DMS153 (cell line): ENCODE measurements around the gene SORCS1.

Source experiments
- DNase-seq: peaks from one replicate; lab custom pipeline; 2025; lab: John Stamatoyannopoulos, UW

SORCS1 gene

DNA sequence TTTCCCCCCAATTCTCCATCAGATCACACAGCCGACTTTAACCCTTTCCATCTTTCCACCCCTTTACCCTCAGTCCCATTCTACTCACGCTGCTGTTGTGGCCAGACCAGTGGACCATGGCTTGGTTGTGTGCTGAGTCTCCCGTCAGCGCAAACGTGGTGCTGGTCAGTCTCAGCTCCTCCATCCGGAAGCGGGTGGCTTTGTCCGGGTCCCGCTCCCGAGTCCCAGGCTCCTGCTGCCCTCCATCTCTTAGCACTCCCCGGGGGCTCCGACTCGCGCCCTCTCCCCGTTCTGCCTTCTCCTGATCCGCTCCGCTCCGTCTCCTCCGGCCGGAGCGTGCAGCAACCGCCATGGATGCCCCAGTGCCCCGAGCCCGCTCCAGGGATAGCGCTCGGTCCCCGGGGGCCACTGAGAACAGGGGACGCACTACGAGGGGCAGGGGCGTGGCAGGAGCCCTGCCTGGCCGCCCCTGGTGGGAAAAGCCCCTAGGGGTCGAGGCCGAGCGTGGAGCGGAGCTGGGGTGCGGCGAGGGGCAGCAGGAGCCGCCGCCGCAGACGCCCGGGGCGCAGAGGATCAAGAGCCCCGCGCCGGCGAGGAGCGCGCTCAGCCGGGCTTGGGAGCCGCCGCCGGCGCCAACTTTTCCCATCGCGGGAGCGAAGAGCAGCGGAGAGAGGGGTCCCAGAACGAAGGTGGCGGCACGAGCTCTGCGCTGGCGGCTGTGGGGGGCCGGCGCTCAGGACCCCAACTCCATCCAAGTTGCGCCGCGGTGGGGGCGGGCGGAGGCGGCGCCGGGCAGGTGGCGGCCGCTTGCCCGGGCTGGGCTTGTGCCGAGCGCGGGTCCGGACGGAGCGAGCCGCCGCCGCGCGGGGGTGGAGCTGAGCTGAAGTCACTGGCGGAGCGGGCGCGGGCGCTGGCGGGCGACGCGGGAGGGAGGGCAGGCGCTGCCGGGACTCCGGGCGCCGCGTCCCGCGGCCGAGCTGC is at the start of gene SORCS1:
Gene SORCS1 (minus strand): TSS at position 826 of the 981 bp plus-strand sequence.
- DNase-seq = no peak

DNA sequence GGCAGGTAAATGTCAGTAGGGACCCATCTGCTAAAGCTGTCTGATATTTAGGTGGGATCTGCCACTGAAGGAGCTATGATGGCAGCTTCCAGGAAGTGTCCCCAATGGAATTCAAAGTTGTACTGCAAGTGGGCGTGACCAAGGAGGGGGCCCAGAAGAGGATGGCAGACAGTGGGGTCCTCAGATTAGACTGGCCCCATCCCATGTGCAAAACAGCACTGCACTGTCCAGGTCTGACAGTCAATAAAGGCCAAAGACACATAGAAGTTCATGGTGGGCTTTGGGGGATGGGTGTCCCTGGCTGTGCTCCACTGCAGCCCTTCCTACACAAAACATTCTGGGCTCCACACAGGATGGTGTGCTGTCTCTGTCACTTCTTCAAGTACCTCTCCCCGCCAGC is 49.8 kb upstream of the SORCS1 start:
- DNase-seq = no peak

GRCh38 chr10:107213861-107214260 is 49.4 kb upstream of the SORCS1 start:
- DNase-seq = no peak

DNA sequence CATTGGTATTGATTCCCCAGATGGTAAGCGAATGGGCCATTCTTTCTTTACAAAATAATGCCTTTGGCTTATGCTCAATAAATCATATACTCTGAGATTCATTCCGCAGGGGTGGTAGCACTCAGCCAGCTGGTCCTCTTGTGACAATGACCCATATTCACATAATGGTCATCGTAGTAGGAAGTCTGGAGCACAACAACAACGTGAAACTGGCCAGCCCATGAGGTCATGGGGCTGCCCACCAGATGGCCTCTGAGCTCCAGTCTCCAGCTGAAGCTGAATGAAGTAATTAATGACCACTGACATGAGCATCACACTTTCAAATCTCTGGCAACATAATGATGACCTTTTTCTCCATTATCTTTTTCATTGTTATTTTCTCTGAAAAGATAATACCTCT is 42.3 kb upstream of the SORCS1 start:
- DNase-seq = no peak

DNA sequence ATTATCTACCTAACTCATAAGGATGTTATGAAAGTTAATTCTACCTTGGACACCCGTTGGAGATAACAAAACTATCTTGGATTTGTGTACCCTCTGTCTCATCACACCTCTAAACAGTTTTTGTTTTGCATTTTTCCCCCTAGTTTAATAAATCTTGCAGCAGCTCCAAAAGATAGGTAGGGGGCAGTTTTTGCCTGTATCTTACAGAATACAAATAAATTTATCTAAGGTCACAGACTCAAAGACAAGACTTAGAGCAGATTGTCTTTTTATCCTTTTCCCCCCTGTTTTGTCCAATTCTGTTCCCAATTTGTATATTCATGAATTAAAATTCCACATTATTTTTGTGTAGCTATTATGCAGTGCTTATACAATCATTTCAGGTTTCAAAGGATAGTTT is 5.0 kb upstream of the SORCS1 start:
- DNase-seq = no peak

DNA sequence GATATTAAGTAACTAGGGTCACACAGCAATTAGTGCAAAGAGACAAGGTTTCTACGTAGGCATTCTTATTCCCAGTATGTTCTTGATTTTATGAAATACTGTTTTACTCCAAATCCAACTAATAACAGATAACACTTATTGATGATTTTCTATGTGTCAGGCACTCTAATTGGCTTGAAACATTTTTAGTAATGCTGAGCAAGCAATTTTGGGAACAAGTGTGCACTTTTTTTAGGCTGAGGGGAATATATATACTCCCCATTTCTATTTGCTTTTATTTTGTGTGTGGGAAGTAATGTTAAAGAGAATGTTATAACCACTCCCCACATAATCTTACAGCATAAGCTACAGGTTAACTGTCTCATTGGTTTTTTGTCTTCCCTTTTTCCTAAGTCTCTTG is 4.2 kb upstream of the SORCS1 start:
- DNase-seq = no peak

- DNase-seq = no peak
Measured at GRCh38 chr10:107166403-107166802, 1.9 kb upstream of the SORCS1 start.

DNA sequence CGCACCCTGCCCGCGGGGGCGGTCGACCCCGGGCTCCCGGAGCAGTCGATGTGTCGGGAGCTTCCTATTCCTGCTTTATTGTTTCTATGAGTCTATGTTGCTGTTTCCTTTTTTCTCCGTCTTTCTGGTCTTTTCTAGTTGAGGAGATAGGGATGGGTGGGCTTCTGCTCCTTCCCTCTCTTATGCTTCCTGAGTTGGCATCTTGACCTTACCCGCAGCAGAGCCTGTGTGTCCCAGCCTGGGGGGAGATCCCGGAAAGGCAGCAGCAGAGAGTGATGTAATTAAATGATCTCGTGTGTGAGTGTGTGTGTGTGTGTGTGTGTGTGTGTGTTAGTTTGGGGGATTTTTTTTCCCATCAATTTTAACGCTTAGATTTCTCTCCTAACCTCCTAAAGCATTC is 486 bp upstream of the SORCS1 start:
- DNase-seq = no peak

DNA sequence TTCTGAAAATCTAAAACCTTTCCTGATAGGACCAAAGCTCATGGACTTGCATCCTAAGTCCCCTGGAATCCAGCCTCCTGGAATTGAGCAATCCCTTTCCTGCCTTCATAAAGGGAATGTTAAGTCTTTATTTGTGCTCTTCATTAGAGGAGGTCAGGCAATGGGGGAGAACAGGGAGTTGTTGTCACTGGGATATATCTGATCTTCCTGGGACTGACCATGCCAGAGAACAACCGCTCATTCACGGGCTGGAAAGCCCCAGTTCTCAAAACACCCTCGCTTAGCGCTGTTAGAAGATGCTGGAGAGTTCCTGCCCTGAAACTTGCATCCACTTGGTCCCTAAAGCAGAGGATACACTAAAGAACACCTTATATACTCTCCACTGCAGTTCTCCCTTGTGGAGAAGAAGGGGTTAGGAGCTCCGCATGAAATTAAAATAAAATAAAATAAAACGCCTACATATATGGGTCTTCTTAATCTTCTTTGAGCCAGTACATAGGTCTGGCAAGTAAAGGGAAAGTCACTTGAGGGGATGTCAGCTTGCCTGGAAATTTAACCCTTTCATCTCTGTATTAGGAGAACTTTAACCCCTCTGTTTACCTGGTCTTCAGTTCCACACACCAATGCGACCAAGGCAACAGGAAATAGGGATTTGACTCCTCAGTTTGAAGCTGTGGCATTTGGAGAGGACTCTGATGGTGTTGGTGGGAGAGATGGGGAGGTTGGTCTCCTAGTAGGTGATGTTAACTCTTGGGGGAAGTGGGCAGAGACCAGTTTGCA is 1.2 kb downstream of the SORCS1 start:
- no peak for DNase-seq

DNA sequence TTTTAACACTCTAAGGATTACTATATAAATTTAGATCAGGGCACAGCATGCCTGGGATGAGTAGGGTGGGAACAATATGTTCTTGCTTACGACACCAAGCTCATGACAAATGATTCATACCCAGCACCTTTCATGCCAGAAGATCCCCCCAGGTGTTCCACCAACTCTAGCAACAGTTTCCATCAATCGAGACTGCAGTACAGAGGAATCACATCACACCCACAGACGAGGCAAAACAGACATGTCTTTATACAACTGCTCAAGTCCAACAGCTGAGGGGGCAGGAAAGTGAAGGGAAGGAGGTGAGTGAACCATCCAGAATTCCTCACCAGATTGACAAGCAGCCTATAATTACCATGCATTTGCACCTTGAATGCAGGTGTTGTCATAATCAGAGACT is 3.6 kb downstream of the SORCS1 start:
- no peak for DNase-seq

- no peak for DNase-seq
Measured at GRCh38 chr10:107159871-107160270, 4.6 kb downstream of the SORCS1 start.

- no peak for DNase-seq
Measured at GRCh38 chr10:107157071-107157470, 7.4 kb downstream of the SORCS1 start.

DNA sequence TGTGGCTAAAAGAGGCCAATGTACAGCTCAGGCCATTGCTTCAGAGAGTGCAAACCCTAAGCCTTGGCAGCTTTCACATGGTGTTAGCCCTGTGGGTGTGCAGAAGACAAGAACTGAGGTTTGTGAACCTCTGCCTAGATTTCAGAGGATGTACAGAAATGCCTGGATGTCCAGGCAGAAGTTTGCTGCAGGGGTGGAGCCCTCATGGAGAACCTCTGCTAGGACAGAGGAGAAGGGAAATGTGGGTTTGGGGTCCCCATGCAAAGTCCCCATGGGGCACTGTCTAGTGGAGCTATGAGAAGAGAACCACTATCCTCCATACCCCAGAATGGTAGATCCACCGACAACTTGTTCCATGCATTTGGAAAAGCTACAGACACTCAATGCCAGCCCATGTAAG is 12.4 kb downstream of the SORCS1 start:
- no peak for DNase-seq

GRCh38 chr10:107148906-107149305 is 15.6 kb downstream of the SORCS1 start:
- DNase-seq = no peak

- DNase-seq = no peak
Measured at GRCh38 chr10:107144490-107144889, 20.0 kb downstream of the SORCS1 start.

DNA sequence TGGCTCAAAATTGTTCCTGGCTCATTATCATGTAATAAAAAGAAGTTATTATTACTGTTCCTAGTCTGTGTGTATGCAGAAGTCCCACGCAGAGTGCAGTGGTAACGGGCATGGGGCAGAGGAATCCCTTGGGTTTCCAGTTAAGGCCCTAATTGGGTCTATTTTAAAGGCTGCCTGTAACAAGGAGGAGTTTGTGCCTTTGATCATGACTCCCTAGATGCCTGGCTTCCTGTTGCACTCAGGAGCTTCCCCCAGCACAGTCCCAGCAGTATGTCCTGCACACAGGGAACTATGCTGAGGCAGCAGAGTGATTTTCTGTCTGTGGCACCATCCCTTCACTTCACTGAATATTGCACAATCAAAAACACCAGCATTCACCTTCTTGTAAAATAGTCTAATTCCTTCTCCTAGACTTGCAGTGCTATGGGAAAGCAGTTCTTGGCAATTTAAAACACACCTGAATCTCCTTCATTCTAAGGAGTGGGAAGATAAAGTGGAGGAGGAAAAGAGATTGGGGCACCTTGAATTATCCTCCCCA is 22.9 kb downstream of the SORCS1 start:
- DNase-seq = no peak

- DNase-seq = no peak
Measured at GRCh38 chr10:107139237-107139636, 25.3 kb downstream of the SORCS1 start.

GRCh38 chr10:107133656-107134055 is 30.9 kb downstream of the SORCS1 start:
- no peak for DNase-seq

- DNase-seq = no peak
Measured at GRCh38 chr10:107129000-107129399, 35.5 kb downstream of the SORCS1 start.

- DNase-seq = no peak
Measured at GRCh38 chr10:107126512-107127065, 37.9 kb downstream of the SORCS1 start.

GRCh38 chr10:107122703-107123102 is 41.8 kb downstream of the SORCS1 start:
- DNase-seq = no peak

DNA sequence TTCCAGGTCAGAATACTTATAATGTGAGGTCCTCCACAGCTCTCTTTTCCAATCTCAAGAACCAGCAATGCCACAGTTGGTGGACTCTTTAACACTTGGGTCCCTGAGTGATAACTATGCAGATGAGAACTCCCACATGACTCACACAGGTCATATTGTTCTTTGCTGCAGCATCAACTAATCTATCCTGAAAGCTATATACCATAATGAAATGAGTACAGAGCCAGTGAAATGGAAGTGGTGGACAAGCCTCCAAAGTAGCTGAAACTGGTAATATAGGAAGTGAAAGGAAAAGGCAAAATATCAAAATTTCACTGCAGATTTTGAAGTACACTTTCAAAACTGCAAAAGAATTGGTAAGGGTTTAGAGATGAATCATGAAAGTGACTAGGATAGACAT is 45.6 kb downstream of the SORCS1 start:
- DNase-seq = no peak
